ENCODE data around the gene MUC5AC. TPM values are rescaled to one million over a fixed set of nuclear protein-coding genes. Genes with fewer than 3 reads are reported as not detected.

Gene MUC5AC
- total RNA-seq, 1 donor from 2014 or later = 0.11 TPM

DNA sequence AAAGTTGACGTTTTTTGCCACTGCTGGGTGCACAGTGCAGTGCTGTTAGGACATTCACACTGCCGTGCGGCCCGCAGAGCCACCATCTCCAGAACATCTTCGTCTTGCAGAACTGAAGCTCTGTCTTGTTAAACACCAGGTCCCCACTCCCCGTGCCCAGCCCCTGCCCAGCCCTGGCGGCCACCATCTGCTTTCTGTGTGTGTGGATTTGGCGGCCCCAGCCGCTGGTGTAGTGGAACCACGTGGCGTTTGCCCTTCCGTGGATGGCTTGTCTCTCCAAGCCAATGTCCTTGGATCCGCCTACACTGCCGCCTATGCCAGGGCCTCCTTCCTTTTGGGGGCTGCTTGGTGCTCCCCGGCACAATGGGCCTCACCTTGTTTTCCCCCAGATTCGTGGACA is 8.2 kb upstream of the MUC5AC start:
- H3K4me3 ChIP-seq = no peak overlapping the region
- intact Hi-C loops (cut with DNase I) = no loop called here
- no peaks in the 10 kb centered on the region for H3K4me1 ChIP-seq
- TF ChIP-seq, protein P1, sequence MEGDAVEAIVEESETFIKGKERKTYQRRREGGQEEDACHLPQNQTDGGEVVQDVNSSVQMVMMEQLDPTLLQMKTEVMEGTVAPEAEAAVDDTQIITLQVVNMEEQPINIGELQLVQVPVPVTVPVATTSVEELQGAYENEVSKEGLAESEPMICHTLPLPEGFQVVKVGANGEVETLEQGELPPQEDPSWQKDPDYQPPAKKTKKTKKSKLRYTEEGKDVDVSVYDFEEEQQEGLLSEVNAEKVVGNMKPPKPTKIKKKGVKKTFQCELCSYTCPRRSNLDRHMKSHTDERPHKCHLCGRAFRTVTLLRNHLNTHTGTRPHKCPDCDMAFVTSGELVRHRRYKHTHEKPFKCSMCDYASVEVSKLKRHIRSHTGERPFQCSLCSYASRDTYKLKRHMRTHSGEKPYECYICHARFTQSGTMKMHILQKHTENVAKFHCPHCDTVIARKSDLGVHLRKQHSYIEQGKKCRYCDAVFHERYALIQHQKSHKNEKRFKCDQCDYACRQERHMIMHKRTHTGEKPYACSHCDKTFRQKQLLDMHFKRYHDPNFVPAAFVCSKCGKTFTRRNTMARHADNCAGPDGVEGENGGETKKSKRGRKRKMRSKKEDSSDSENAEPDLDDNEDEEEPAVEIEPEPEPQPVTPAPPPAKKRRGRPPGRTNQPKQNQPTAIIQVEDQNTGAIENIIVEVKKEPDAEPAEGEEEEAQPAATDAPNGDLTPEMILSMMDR (IDR thresholded peaks at IDR 0.05) = no peak
- H3K9me3 ChIP-seq = no peaks in the 10 kb centered on the region
- DNase-seq (ENCODE audit: low spot score in 2 of 2) = no peak
- no peaks in the 10 kb centered on the region for H3K36me3 ChIP-seq
- H3K27me3 ChIP-seq = no peaks in the 10 kb centered on the region
- no peak overlapping the region for H3K27ac ChIP-seq

DNA sequence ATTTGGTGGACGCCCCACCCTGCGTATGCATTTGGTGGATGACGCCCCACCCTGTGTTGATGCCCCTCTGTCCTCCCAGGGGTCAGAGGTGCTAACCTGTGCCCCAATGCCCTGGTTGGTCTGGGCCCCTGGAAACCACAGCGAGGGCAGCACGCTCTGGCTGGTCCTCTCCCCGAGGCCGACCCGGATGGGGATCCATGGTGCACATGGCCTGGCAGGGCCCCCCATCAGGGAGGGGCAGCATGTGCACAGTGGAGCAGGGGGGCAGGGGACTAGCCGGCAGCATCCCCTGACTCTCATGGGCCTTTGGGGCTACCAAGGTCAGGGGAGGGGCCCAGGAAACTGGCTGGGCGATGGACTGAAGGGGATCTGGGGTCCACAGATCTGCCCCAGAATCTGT is 7.6 kb upstream of the MUC5AC start:
- no peak overlapping the region for H3K27ac ChIP-seq
- no peak overlapping the region for H3K4me3 ChIP-seq
- H3K9me3 ChIP-seq = no peaks in the 10 kb centered on the region
- no peaks in the 10 kb centered on the region for H3K4me1 ChIP-seq
- no peaks in the 10 kb centered on the region for H3K36me3 ChIP-seq
- DNase-seq (ENCODE audit: low spot score in 2 of 2) = no peak
- TF ChIP-seq, protein P1 (IDR thresholded peaks at IDR 0.05) = no peak
- no peaks in the 10 kb centered on the region for H3K27me3 ChIP-seq
- intact Hi-C loops (cut with DNase I) = no loop called here

DNA sequence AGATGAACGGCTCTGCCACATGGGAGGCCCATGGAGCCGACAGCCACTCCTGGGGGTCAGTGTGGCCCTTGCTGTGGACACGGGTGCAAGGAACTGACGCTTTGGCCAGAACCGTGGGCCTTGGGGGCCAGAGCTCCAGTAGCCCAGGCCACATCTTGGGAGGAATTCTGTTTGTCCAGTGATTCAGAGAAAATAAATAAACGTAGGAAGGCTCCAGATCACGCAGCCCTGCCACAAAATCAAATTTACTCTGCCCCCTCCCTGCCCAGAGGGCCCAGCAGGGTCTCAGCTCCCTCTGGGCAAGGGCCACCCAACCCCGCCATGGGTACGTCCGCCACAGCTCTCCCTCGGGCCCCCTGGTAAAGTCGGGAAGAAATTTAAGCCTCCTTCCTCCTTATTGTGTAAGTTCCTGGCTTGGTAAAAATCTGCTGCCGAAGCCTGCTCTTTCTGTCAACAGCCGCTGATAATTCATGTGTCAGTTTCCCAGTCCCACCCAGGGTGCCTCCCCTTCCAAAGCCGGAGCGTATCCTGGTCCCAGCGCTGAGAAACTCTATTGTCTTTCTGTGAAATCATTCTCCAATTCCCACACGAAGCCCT is 6.9 kb upstream of the MUC5AC start:
- no peak for DNase-seq (ENCODE audit: low spot score in 2 of 2)
- no peaks in the 10 kb centered on the region for H3K4me1 ChIP-seq
- H3K27ac ChIP-seq = no peak overlapping the region
- TF ChIP-seq, protein P1 (IDR thresholded peaks at IDR 0.05) = no peak
- H3K27me3 ChIP-seq = no peaks in the 10 kb centered on the region
- intact Hi-C loops (cut with DNase I) = no loop called here
- H3K36me3 ChIP-seq = no peaks in the 10 kb centered on the region
- H3K9me3 ChIP-seq = no peaks in the 10 kb centered on the region
- H3K4me3 ChIP-seq = no peak overlapping the region

DNA sequence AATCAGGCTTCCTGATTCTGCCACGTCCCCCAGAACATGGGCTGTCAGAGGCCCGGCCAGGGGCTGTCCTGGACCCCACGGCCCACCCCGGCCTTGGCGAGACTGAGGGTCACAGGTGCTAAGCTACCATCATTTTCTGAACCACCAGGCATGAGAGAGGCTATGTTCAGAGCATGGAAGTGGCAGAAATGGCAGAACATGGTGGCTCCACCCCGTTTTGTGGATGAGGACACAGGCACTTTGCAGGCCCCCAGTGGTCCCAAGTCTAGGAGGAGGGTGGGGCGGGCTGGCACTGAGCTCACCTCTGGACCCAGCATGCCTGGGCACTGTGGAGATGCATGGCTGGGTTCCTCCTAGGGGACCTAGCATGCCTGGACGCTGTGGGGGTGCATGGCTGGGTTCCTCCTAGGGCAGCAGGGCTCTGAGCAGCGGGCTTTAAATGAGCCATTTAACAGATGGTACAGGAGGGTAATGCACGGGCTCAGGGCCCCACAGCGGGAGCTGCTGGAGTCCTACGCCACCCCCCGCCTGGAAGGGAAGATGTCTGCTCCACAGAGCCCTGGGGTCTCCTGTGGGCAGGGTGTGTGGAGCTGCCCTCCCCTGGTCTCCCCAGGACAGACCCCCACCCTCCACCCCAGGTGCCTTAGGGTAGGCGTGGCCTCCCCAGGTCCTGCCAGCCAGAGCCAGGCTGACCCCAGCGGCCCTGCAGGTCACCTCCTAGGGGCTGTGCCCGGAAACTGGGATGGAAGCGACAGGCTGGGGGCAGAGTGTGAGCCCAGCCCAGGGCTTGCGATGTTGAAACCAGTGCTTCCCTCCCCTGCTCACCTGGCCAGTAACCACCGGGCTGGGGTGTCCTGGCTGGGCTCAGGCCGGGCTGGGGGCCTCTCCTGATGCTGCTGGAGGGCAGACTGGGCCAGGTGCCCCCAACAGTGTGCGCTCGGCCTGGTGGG is 6.1 kb upstream of the MUC5AC start:
- H3K27me3 ChIP-seq = no peaks in the 10 kb centered on the region
- intact Hi-C loops (cut with DNase I) = no loop called here
- DNase-seq (ENCODE audit: low spot score in 2 of 2) = no peak
- H3K4me1 ChIP-seq = no peaks in the 10 kb centered on the region
- TF ChIP-seq, protein P1 (IDR thresholded peaks at IDR 0.05) = no peak
- no peaks in the 10 kb centered on the region for H3K9me3 ChIP-seq
- no peak overlapping the region for H3K27ac ChIP-seq
- H3K36me3 ChIP-seq = no peaks in the 10 kb centered on the region
- no peak overlapping the region for H3K4me3 ChIP-seq

DNA sequence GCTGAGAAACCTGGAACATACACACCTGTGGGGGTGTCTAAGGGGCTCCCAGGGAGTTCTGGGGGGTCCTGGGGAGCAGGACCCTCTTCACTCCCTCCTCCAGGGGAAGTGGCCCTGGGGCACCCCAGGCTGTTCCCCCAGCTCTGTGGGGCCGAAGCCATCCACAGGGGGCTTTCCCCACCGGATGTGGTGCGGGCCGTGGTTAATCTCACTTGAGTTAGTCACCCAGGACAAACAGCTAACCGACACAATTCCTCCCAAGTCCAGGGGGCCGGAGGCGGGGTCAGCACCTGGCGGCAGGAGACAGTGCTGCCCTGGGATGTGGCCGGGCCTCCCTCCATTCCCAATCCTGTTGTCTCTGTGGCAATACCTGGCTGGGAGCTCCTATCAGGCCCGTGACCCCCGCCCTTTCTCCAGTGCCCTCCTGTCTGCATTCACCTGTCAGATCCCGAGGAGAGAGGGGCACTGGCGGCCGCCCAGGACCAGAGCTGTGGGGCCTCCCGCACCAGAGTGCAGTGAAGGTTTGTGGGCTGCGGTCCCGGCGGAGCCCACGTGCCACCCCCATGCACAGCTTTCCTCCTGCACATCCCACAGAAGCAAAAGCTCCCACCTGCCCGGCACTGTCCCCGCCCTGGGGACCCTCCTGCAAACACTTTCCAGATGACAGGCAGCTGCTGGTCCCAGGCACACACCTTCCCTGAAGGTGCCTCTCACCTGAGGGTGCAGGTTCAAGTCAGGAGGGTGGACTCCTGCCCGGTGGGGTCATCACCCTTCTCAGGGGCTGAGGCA is 5.2 kb upstream of the MUC5AC start:
- no peak for DNase-seq (ENCODE audit: low spot score in 2 of 2)
- no peaks in the 10 kb centered on the region for H3K36me3 ChIP-seq
- no peaks in the 10 kb centered on the region for H3K4me1 ChIP-seq
- H3K27me3 ChIP-seq = no peaks in the 10 kb centered on the region
- no peak overlapping the region for H3K4me3 ChIP-seq
- H3K9me3 ChIP-seq = no peaks in the 10 kb centered on the region
- no peak overlapping the region for H3K27ac ChIP-seq
- TF ChIP-seq, protein P1 (IDR thresholded peaks at IDR 0.05) = no peak
- intact Hi-C loops (cut with DNase I) = no loop called here

Measured in ascending aorta (tissue), 2 donors.